SK-N-SH treated with all-trans-retinoic acid at 6 μM for 48 hours (cell line): ENCODE data around the gene PRSS1.

Experiments
- GLIS3 ChIP-seq: fragments of 250-450 bp; sonication (Bioruptor Pico); IDR thresholded peaks from 2 replicates; pipeline ENCODE4 v1.5.0; 2020; ENCODE audit warnings: mild to moderate bottlenecking, moderate library complexity
- PATZ1 ChIP-seq: fragments of 250-450 bp; sonication (Bioruptor Pico); IDR thresholded peaks from 2 replicates; pipeline ENCODE4 v1.8.0; 2020; ENCODE audit warnings: mild to moderate bottlenecking, moderate library complexity, borderline replicate concordance
- PPARA ChIP-seq: fragments of 250-450 bp; sonication (Bioruptor Pico); IDR thresholded peaks from 2 replicates; pipeline ENCODE4 v1.5.0; 2020; ENCODE audit warnings: mild to moderate bottlenecking, borderline replicate concordance
- TOX ChIP-seq: fragments of 250-450 bp; sonication (Bioruptor Pico); IDR thresholded peaks from 2 replicates; pipeline ENCODE4 v1.8.0; 2021; ENCODE audit warnings: mild to moderate bottlenecking, moderate library complexity, borderline replicate concordance
- ZC3H10 ChIP-seq: fragments of 250-450 bp; sonication (Bioruptor Pico); IDR thresholded peaks from 2 replicates; pipeline ENCODE4 v1.5.1; 2021; ENCODE audit warnings: mild to moderate bottlenecking, moderate library complexity
- ZFP3 ChIP-seq: fragments of 250-450 bp; sonication (Bioruptor Pico); IDR thresholded peaks from 2 replicates; pipeline ENCODE4 v1.5.0; 2020; ENCODE audit warnings: mild to moderate bottlenecking, moderate library complexity
- ZFP30 ChIP-seq: fragments of 450-650 bp; formaldehyde crosslinking; IDR thresholded peaks from 2 replicates; pipeline ENCODE4 v1.5.0; 2022; ENCODE audit warnings: mild to moderate bottlenecking, moderate library complexity
- ZNF70 ChIP-seq: fragments of 450-650 bp; formaldehyde crosslinking; IDR thresholded peaks from 2 replicates; pipeline ENCODE4 v1.5.0; 2020; ENCODE audit warnings: mild to moderate bottlenecking, moderate library complexity
- TF ChIP-seq, protein P1 (sequence below): fragments of 250-450 bp; sonication (Bioruptor Pico); IDR thresholded peaks from 2 replicates; pipeline ENCODE4 v1.5.1; 2020; ENCODE audit warnings: low read depth, mild to moderate bottlenecking, moderate library complexity

DNA sequence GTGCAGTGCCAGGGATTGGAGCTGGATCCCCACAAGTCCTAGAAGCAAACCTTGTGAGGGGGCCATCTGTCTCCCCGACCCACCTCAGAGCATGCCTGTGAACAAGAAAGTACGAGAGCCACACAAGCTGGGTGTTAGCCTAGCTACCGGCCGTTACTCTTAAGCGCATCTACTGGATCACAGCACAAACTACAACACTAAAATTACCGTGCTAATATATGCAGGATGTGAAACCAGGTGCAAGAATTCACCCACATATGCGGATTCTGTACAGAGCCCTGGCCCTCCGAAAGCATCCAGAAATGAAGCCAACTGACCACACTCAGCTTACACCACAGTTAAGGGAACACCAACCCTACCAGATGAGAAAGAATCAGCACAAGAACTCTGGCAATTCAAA, 16.0 kb upstream of the PRSS1 start:
- no peak for TF ChIP-seq TOX (CRISPR knock-in tag)
- TF ChIP-seq ZFP30 (CRISPR knock-in tag): no peak
- no peak for TF ChIP-seq ZNF70 (CRISPR knock-in tag)
- no peak for TF ChIP-seq ZFP3
- TF ChIP-seq PATZ1: no peak
- TF ChIP-seq, protein P1, sequence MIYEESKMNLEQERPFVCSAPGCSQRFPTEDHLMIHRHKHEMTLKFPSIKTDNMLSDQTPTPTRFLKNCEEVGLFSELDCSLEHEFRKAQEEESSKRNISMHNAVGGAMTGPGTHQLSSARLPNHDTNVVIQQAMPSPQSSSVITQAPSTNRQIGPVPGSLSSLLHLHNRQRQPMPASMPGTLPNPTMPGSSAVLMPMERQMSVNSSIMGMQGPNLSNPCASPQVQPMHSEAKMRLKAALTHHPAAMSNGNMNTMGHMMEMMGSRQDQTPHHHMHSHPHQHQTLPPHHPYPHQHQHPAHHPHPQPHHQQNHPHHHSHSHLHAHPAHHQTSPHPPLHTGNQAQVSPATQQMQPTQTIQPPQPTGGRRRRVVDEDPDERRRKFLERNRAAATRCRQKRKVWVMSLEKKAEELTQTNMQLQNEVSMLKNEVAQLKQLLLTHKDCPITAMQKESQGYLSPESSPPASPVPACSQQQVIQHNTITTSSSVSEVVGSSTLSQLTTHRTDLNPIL (CRISPR knock-in tag): no peak
- no peak for TF ChIP-seq PPARA (CRISPR knock-in tag)
- no peak for TF ChIP-seq ZC3H10
- no peak for TF ChIP-seq GLIS3 (CRISPR knock-in tag)
